HEK293 (cell line): ENCODE results near the gene CACNB3.

ENCODE experiments used
- CTCF ChIP-seq: fragments of 450-650 bp; formaldehyde crosslinking; IDR thresholded peaks from 2 replicates; pipeline ENCODE4 v1.5.1; 2016; ENCODE audit warnings: missing biosample characterization, missing genetic modification characterization
- ELK4 ChIP-seq: IDR thresholded peaks from 2 replicates; pipeline ENCODE4 v1.6.1; 2011; ENCODE audit warnings: mild to moderate bottlenecking, low read depth, low read length, borderline replicate concordance
- GLI4 ChIP-seq: fragments of 450-650 bp; formaldehyde crosslinking; IDR thresholded peaks from 2 replicates; pipeline ENCODE4 v1.5.1; 2016; ENCODE audit warnings: missing biosample characterization, missing genetic modification characterization
- KLF9 ChIP-seq: fragments of 450-650 bp; formaldehyde crosslinking; IDR thresholded peaks from 2 replicates; pipeline ENCODE4 v1.5.1; 2016; ENCODE audit warnings: missing biosample characterization, missing genetic modification characterization, low read depth
- PRDM4 ChIP-seq: fragments of 450-650 bp; formaldehyde crosslinking; IDR thresholded peaks from 2 replicates; pipeline ENCODE4 v1.5.1; 2017; ENCODE audit warnings: missing biosample characterization, missing genetic modification characterization
- PRDM6 ChIP-seq: fragments of 450-650 bp; formaldehyde crosslinking; IDR thresholded peaks from 2 replicates; pipeline ENCODE4 v1.5.1; 2017; ENCODE audit warnings: missing biosample characterization, missing genetic modification characterization
- REST ChIP-seq: fragments of 450-650 bp; formaldehyde crosslinking; IDR thresholded peaks from 2 replicates; pipeline ENCODE4 v1.5.1; 2016; ENCODE audit warnings: missing biosample characterization, missing genetic modification characterization
- ZBTB44 ChIP-seq: fragments of 450-650 bp; IDR thresholded peaks from 2 replicates; pipeline ENCODE4 v1.5.1; 2018; ENCODE audit warnings: missing biosample characterization, mild to moderate bottlenecking, missing genetic modification characterization
- ZNF10 ChIP-seq: fragments of 450-650 bp; formaldehyde crosslinking; IDR thresholded peaks from 2 replicates; pipeline ENCODE4 v1.5.1; 2017; ENCODE audit warnings: missing biosample characterization, missing genetic modification characterization
- ZNF19 ChIP-seq: fragments of 450-650 bp; formaldehyde crosslinking; IDR thresholded peaks from 2 replicates; pipeline ENCODE4; 2016; ENCODE audit warnings: missing biosample characterization, missing genetic modification characterization, low read depth
- ZNF626 ChIP-seq: fragments of 450-650 bp; sonication (Bioruptor Pico); formaldehyde crosslinking; IDR thresholded peaks from 2 replicates; pipeline ENCODE4 v1.5.1; 2018; ENCODE audit warnings: missing biosample characterization, missing genetic modification characterization, inconsistent platforms
- ZNF701 ChIP-seq: fragments of 450-650 bp; formaldehyde crosslinking; IDR thresholded peaks from 2 replicates; pipeline ENCODE4 v1.5.1; 2016; ENCODE audit warnings: missing biosample characterization, missing genetic modification characterization
- ZNF843 ChIP-seq: fragments of 450-650 bp; formaldehyde crosslinking; IDR thresholded peaks from 2 replicates; pipeline ENCODE4 v1.5.1; 2016; ENCODE audit warnings: missing biosample characterization, missing genetic modification characterization

- TF ChIP-seq PRDM4 (no peak), CTCF (no peak), REST (no peak), ZNF701 (tag by site-specific recombination) (no peak), ZNF626 (tag by site-specific recombination) (no peak), PRDM6 (tag by site-specific recombination) (no peak), ZNF10 (tag by site-specific recombination) (no peak), ZNF19 (no peak), GLI4 (tag by site-specific recombination) (no peak), ZBTB44 (tag by site-specific recombination) (no peak), ELK4 (no peak), ZNF843 (tag by site-specific recombination) (no peak), KLF9 (no peak)
Observed at GRCh38 chr12:48863291-48863690, 45.0 kb downstream of the CACNB3 start.
